Hippocampal formation (tissue), 2 donors: Measurements from ENCODE around the gene SMTNL2.

Experiments
- DNase-seq, 2 donors: peaks; one replicate each; lab custom pipeline; 2025; lab: John Stamatoyannopoulos, UW

Gene SMTNL2

GRCh38 chr17:4545217-4545951 is 38.9 kb upstream of the SMTNL2 start:
- DNase-seq, result no peak

GRCh38 chr17:4547118-4547906 is 37.0 kb upstream of the SMTNL2 start:
- DNase-seq, result no peak

- no peak for DNase-seq
Measured at GRCh38 chr17:4548061-4548461, 36.3 kb upstream of the SMTNL2 start.

- DNase-seq, result no peak
Measured at GRCh38 chr17:4548721-4549531, 35.4 kb upstream of the SMTNL2 start.

GRCh38 chr17:4549781-4550533 is 34.4 kb upstream of the SMTNL2 start:
- DNase-seq, result no peak

GRCh38 chr17:4550534-4551039 is 33.7 kb upstream of the SMTNL2 start:
- no peak for DNase-seq

- no peak for DNase-seq
Measured at GRCh38 chr17:4551141-4551540, 33.2 kb upstream of the SMTNL2 start.

GRCh38 chr17:4551796-4552525 is 32.4 kb upstream of the SMTNL2 start:
- DNase-seq, result no peak

- DNase-seq, result no peak
Measured at GRCh38 chr17:4553669-4554068, 30.7 kb upstream of the SMTNL2 start.

- no peak for DNase-seq
Measured at GRCh38 chr17:4554441-4554996, 29.8 kb upstream of the SMTNL2 start.

- DNase-seq, result peak; percentile 91 to 94
Measured at GRCh38 chr17:4554997-4555799, 29.1 kb upstream of the SMTNL2 start, which contains the start of gene MYBBP1A. Gene MYBBP1A, minus strand, starts transcription at chr17:4555384. Its CDS starts 60 bp downstream, at chr17:4555324.

- DNase-seq, result no peak
Measured at GRCh38 chr17:4555873-4556759, 28.2 kb upstream of the SMTNL2 start.

GRCh38 chr17:4556996-4557395 is 27.3 kb upstream of the SMTNL2 start:
- DNase-seq, result no peak

- DNase-seq, result no peak
Measured at GRCh38 chr17:4557626-4558346, 26.5 kb upstream of the SMTNL2 start.

- DNase-seq, result no peak
Measured at GRCh38 chr17:4558347-4558971, 25.9 kb upstream of the SMTNL2 start.

- DNase-seq, result no peak
Measured at GRCh38 chr17:4559139-4559791, 25.1 kb upstream of the SMTNL2 start.

GRCh38 chr17:4559966-4560365 is 24.4 kb upstream of the SMTNL2 start:
- no peak for DNase-seq
